NCI-H526 (cell line): Measurements from ENCODE around the gene PLXNA3.
A peak's percentile ranks its signal among the peaks of the same experiment; 100 is the strongest.
"Not testable (repeated sequence)": the region's sequence is repeated elsewhere in the genome, so short reads cannot be mapped to it uniquely, and the experiment has no call there.

Source experiments
- DNase-seq, 2 experiments: peaks; one replicate each; lab custom pipeline; 2025; lab: John Stamatoyannopoulos, UW

Gene PLXNA3

DNA sequence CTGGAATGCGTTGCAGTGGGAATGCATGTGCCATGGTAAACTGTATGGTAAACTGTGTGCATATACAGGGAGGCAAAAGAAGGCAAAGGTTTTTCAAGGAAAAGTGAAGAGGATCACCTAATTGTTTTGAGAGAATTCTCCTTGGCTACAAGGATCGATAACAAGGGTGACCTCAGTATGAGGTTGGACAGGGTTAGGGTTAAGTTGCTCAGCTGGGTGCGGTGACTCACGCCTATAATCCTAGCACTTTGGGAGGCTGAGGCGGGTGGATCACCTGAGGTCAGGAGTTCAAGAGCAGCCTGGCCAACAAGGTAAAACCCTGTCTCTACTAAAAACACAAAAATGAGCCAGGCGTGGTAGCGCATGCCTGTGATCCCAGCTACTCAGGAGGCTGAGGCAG, 43.3 kb downstream of the PLXNA3 start:
- DNase-seq = not testable (repeated sequence)

DNA sequence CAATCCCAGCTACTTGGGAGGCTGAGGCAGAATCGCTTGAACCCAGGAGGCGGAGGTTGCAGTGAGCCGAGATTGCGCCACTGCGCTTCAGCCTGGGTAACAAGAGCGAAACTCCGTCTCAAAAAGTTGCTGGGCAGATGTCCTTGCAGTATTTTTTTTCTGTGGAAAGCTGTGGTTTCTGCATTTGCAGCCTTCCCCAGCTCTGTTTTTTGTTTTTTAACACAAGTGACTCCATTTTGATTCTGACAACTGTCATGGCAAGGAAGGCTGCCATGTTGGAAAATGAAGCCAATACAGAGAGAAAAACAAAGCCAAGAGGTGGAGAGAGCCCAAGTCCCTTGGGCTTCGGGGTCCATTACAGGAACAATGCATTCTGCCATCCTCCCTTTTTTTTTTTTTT, 44.0 kb downstream of the PLXNA3 start:
- DNase-seq = no peak

DNA sequence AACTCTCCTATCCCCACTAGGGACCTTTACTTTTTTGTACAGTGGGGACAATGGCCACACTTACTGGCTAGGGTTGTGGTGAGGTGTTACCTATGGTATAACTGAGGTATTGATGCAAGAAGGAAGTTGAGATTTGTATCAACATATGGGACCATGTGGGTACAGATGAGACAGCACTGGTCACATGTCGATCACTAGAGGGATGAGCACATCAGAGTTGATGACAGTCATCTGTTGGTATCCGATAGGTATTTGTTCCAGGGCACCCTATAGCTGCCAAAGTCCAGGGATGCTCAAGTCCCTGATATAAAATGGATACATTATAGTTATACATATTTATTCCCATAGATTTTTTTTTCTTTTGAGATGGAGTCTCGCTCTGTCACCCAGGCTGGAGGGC, 44.9 kb downstream of the PLXNA3 start:
- DNase-seq = no peak

DNA sequence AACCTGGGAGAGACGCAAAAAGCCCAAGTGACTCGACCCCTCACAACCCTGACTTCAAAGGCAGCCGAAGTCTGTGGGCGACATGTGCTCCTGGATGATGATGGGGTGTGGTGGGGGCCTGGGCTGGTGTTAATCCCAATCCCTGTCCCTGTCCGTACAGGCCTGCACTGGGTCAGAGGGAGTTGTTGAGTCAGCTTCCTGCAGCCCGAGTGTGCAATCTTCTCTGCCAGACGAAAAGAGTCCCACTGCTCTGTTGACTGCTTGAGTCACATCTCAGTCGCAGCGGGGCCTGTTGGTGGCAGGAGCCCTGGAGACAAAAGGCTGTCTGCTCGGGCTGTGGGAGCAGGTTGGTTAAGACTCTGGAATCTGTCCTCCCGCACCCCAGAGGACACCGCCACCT, 47.7 kb downstream of the PLXNA3 start:
- DNase-seq = no peak

DNA sequence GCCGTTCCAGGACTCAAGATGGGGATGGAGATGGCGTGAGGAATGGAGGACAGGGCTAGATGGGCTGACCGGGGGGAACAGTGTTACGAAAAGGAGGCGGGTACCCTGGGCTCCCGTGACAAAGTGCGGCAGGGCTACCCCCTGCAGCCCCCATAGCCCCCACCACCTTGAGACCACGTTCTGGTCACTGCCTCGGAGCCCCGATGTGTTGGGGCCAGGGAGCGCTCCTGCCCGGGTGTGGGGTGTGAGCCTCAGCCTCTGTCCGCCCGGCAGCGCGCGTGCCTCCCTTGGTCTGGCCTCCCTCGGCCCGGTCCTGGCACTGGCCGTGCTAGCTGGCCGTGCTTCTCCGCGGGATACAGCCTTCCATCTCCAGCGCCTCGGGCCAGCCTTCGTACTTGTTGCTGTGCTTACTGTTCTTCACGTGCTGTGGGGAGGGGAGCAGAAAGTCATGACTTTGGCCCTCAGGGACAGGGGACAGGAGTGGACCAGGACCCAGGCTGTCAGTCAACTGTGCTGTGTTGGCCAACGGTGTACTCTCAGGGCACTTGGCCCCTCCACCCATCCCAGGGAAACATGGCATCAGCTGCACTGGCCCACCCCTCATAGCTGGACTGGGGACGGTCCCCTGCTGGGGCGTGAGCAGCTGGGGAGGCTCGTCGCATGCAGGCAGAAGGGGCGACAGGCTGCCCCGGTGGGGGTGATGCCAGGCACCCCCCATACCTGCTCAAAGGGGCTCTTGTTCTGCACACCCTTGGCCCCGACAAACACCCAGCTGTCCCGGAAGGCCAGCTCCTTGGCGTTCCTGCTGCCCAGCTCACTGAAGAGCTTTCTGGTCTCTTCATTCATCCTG, 48.6 kb downstream of the PLXNA3 start:
- no peak for DNase-seq

DNA sequence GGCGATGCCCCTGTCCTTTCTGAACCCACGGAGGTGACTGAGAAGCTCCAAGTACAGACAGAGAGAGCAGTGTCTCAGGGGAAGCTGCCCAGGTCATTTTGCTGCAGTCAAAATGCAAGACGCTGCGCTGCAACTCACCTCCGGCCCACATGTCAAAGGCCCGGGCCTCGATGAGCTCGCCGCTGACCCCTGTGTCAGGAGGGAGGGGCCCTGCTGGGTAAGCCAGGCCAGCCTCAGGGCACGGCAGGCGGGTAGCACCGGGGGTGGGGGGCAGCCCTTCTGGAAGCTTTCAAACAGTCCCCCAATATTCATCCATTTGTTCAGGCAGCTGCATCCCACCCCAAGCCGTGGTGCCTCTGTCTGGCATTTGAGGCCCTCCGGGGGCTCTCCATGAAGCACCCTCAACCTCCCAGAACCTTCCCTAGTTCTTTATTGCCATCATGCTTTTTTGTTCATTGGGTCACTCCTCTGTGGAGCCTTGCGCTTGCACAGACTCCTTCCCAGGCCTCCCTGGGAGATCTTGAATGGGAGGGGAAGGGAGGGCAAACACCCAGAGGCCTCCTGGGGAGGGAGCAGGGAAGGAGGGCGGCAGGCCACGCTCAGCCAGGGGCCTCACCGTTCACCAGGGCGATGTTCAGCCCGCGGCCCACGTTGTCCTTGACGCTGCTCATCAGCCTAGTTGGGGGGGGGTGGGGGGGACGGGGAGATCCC, 49.7 kb downstream of the PLXNA3 start:
- DNase-seq = no peak

DNA sequence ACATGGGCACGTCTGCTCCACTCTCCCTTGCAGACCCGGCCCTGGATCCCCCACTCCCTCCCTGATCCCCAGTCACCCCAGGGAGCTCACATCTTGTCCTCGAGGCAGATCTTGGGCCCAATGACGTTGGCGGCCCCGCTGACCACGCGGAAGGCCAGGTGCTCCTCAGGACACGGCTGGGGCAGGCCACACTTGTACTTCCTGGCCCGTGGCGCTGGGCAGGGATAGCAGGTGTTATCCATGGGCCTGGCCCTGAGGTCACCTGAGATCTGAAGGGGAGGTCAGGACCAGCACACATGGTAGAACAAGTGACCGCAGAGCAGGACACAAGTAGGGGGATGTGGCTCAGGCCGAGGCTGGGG, 50.3 kb downstream of the PLXNA3 start:
- DNase-seq = no peak

DNA sequence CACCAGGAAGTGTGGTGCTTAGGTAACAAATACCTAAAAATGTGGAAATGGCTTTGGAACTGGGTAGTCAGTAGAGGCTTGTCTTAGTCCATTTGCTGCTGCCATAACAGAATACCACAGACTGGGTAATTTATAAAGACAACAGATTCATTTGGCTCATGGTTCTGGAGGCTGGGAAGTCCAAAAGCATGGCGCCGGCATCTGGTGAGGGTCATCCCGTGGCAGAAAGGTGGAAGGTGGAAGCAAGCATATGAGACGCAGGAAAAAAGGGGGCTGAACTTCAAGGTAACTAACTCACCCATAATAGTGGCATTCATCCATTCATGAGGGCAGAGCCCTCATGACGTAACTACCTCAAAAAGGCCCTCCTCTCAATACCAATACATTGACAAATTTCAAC, 51.4 kb downstream of the PLXNA3 start:
- DNase-seq = no peak

DNA sequence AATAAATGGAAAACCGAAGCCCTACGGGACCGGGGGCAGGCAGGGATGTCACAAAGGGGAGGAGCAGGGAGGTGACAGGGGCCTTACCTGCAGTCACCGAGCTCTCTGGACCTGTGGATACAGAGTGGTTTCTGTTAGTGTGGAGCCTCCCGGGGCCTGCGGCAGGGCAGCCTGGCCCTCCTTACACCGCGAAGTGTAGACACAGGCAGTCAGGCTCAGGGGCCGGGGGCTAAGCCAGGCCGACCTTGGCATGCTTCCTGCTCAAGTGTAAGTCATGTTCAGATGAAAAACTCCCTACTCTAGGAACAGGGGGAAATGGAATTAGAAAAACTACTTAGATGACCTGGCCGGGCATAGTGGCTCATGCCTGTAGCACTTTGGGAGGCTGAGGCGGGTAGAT, 53.7 kb downstream of the PLXNA3 start:
- no peak for DNase-seq

DNA sequence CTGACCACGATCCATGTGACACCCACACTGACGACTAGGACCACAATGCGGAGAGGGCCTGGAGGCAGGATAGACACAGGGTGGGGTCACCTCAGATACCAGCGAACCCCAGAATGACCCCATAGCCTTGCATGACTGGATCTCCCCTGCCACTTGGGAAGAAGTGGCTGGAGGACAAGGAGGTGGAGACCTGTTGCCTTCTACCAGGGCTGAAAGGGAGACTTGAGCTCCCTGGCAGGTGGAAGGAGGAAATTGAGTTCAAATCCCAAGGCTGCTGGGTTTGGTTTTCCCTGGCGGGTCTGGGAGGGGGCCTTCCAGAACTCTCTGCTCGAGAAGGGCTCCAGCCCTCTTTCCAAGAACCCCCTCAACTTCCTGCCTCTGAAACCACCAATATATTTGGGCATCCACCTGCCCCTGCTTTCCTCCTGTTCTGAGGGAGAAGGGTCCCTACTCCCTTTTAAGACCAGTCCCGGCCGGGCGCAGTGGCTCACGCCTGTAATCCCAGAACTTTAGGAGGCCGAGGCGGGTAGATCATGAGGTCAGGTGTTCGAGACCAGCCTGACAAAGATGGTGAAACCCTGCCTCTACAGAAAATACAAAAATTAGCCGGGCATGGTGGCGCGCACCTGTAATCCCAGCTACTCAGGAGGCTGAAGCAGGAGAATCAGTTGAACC, 54.9 kb downstream of the PLXNA3 start:
- DNase-seq = no peak

DNA sequence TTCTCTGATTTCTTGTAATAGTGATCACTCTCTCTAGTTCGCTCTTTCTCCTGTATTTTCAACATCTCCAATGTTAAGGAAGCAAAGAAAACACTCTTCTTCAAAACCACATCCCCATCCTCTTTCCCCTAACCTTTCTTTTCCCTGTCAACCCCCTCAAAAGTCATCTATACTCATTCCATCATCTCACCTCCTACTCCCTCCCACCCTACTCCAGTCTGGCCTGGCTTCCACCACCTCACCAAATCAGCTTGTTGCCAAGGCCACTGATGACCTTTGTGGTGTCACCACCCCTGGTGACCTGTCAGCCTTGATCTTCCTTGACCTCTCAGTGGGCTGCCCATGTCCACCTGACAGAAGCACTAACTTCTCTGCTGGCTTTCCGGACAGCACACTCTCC, 55.6 kb downstream of the PLXNA3 start:
- DNase-seq = no peak

DNA sequence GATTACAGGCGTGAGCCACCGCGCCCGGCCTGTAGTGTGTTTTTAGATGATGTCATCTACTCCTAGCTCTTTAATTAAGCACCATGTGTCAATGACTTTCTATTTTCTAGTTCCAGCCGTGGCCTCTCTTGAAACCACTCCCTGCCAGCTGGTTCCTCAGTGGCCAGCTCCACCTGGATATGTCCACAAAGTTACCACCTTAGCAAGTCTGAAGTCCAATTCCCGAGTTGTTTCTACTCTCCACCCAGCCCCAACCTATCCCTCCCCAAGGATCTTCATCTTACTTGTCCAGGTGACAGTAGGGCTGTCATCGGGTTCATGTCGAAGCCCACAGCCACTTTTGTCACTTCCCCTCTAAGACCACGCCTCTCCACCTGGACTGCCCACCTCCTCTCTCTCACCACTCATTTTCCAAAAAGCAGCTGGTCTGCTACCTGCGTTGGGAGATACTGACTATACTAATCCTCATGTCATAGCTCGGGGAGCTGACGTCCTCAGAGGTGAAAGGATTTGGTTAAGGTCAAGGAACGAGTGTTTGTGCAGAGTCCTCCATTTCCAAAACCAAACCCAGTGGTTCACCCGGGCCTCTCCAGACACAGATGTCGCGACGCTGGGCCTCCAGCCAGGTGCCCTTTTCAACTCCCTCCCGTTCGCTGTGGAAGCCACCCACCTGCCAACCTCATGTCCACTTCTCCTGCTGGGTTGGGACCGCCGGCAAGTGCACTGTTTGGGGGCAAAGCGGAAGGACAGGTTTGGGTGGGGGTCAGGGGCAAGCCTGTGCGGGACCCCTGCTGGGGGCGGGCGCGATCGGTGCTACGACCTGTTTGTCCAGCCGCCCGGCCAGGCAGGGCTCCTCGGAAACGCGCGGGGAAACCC, 57.2 kb downstream of the PLXNA3 start:
- peak in 1 of 2 experiments; percentile 16 for DNase-seq

DNA sequence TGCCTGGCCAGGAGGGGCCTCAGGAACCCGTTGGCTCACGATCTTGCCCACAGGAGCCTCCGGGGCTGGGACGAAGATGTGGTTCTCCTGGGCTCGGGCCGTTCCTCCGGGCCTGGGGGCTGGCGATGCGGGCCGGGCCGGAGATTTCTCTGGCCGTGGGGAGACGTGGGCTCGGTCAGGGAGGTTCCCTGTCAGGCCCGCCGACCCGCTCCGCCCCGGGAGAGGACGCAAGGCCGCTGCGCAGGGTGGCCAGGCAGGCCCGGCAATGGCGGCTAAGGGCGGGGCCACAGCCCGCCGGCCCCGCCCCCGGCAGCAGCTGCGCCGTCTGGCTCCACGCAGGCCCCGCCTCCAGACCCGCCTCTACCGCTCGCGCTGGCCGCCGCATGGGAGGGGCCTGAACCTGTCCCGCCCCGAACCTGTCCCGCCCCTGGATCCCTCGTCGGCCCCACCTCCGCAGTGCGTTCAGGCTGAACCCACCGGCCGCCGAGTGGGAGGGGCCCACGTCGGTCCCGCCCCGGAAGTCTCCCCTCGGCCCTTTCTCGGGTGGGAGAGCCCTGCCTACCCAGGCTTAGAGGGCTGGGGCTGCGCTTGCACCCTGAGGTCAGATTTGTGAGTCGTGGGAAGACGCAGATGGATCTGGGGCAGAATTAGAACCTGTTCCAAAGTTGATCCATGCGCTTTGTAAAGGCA, 58.0 kb downstream of the PLXNA3 start, which contains the start of gene FAM3A:
FAM3A (minus strand) TSS at position 267 of the 690 bp plus-strand sequence. CDS start 460 bp downstream, outside the sequence.
- peak; percentile 73 to 98 for DNase-seq

DNA sequence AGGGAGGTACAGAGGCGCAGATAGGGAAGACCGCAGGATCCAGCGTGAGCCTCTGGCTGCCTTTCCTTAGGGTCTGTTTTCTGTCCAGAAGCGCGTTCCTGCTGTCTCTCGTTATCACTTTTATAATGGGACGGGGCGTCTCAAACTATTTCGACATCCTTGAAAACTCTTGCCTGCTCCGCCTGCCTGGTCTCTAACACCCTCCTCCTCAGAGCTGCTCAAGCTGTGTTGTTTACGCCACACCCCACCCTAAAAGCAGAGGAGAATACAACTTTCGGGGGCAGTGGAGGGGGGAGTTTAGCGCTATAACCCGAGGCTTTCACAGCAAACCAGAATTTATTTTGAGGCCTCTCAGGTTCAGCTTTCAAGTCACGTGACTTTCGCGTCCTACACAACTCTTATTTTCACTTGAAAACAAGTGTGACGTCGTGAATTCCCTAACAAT, 58.6 kb downstream of the PLXNA3 start:
- no peak for DNase-seq

DNA sequence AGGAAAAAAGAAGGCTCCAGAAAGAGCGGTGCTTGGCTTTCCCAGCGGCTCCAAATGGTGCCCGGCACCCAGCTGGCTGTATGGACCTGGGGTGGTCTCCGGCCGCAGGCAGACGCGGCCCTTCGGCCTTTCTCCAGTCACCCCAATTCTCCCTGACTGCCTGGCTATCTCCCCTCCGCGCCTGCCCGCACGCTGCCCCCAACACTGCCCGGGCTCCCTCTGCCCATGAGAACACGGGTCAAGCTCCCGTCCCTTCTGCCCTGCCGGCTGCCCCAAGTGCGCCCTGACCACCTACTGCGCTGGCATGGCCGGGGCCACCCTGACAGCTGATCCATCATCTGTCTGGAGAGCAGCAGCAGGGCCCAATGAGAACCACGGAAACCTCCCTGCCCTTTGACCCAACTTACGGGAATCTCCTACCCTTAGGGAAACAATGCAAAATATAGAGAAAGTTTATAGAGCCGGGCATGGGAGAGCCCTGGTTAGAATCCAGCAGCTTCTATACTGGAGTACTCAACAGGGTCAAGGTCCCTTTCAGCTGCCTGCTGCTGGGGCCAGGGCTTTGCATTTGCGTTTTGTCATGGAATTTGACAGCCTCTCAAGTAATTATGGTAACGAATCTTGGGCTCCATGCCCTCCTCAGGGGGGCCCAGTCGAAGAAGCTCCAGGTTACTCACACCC, 59.2 kb downstream of the PLXNA3 start:
- peak in 1 of 2 experiments; percentile 26 for DNase-seq

DNA sequence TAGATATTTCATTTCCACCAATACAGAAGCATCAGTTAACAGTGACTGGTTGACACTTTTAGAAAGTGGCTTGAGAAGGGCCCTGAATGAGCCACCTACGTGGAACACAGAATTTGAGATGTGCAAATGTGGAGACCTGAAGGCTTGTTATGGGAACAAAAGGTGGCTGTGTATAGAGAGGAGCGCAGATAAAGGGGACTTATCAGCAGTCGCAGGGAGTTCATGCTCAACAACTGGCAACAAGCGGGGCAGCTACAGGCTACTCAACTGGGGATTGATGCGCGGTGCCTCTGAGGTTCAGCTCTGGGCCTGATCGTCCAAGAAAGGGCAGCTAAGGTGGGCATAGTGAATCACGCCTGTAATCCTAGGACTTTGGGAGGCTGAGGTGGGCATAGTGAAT, 61.3 kb downstream of the PLXNA3 start:
- no peak for DNase-seq

DNA sequence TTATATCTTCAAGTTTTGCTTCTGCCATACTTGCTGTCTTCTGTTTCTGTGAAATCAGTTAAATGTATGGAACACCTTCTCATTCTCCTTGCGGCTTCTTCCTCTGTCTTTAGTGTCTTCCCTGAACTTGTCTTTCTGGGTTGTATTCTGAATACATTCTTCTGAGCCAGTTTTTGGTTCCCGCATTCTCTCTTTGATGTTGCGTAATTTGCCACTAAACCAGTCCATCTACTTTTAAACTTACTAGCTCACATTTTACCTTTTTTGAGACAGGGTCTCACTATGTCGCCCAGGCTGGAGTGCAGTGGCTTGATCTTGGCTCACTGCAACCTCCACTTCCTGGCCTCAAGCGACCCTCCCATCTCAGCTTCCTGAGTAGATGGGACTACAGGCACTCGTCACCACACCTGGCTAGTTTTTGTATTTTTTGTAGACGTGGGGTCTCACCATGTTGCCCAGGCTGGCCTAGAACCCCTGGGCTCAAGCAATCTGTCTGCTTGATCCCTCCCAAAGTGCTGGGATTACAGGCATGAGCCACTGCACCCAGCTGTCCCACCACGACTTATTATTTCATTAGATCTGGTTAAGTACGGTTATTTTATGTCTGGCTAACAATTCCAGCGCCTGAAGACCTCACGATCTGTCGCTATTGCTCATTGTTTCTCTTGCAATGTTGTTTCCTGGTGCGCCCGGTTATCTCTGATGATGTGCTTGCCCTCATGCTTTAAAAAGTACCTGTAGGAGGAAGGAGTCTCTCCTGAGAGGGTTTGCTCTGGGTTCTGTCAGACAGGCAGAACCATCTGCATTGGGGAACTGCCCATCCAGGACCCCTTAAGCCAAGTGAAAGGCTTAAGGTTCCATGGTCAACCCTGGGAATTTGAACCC, 67.8 kb downstream of the PLXNA3 start:
- DNase-seq = no peak

DNA sequence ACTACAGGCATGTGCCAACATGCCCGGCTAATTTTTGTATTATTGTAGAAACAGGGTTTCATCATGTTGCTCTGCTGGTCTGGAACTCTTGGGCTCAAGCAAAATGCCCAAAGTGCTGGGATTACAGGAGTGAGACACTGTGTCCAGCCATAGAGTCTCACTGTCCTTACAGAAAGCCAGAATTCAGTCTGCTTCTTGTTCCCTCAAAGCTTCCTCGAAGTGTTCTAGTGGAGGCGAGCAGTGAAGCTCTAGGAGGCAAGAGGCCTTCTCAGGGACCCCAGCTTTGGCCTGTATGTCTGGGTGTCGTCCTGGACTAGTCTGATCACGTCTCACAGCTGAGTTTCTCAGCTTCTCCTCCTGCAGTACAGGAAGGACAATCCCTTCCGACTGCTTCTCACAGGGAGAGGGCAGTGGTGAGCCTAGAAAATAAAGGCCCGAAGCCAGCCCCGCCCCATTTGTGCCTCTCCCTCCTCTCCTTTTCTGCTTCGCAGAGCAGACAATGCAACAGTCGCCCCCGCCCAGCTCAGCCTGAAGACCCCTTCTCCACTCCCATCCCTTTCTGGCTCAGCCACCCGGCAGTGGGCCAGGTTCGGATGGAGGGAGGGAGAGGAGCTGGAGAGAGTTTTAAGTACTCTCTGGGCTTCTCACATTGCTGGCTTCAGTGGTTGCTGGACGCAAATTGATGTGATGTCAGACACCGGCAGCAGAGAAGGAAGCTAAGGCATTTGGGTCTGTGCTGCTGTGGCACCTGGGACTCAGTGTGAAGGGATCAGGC, 69.0 kb downstream of the PLXNA3 start:
- peak; percentile 75 to 93 for DNase-seq
